HEK293 (cell line): ENCODE data around the gene TMEM150B.
A peak's percentile ranks its signal among the peaks of the same experiment; 100 is the strongest.

ENCODE experiments used
- KLF7 ChIP-seq: fragments of 450-650 bp; formaldehyde crosslinking; IDR thresholded peaks from 2 replicates; pipeline ENCODE4 v1.5.1; 2016; ENCODE audit warnings: missing biosample characterization, missing genetic modification characterization, borderline replicate concordance
- REPIN1 ChIP-seq: fragments of 450-650 bp; formaldehyde crosslinking; IDR thresholded peaks from 2 replicates; pipeline ENCODE4 v1.5.1; 2017; ENCODE audit warnings: missing biosample characterization, missing genetic modification characterization, low read depth
- ZEB2 ChIP-seq: fragments of 450-650 bp; formaldehyde crosslinking; IDR thresholded peaks from 2 replicates; pipeline ENCODE4 v1.5.1; 2016; ENCODE audit warnings: missing biosample characterization, missing genetic modification characterization
- ZFP3 ChIP-seq: fragments of 450-650 bp; formaldehyde crosslinking; IDR thresholded peaks from 2 replicates; pipeline ENCODE4 v1.5.1; 2016; ENCODE audit warnings: low read depth, missing biosample characterization, missing genetic modification characterization
- ZNF121 ChIP-seq: fragments of 450-650 bp; formaldehyde crosslinking; IDR thresholded peaks from 2 replicates; pipeline ENCODE4 v1.5.1; 2016; ENCODE audit warnings: missing biosample characterization, missing genetic modification characterization
- ZNF155 ChIP-seq: fragments of 450-650 bp; formaldehyde crosslinking; IDR thresholded peaks from 2 replicates; pipeline ENCODE4 v1.5.1; 2016; ENCODE audit warnings: missing biosample characterization, missing genetic modification characterization
- ZNF169 ChIP-seq: fragments of 450-650 bp; formaldehyde crosslinking; IDR thresholded peaks from 2 replicates; pipeline ENCODE4 v1.5.1; 2016; ENCODE audit warnings: missing biosample characterization, missing genetic modification characterization
- ZNF223 ChIP-seq: fragments of 450-650 bp; formaldehyde crosslinking; IDR thresholded peaks from 2 replicates; pipeline ENCODE4 v1.5.1; 2016; ENCODE audit warnings: missing biosample characterization, missing genetic modification characterization
- ZNF248 ChIP-seq: fragments of 450-650 bp; formaldehyde crosslinking; IDR thresholded peaks from 2 replicates; pipeline ENCODE4 v1.5.1; 2017; ENCODE audit warnings: missing biosample characterization, missing genetic modification characterization
- ZNF311 ChIP-seq: fragments of 450-650 bp; formaldehyde crosslinking; IDR thresholded peaks from 2 replicates; pipeline ENCODE4 v1.5.1; 2017; ENCODE audit warnings: missing biosample characterization, missing genetic modification characterization, borderline replicate concordance
- ZNF335 ChIP-seq: fragments of 450-650 bp; formaldehyde crosslinking; conservative IDR thresholded peaks from 2 replicates; pipeline ENCODE4 v1.5.1; 2016; ENCODE audit warnings: missing biosample characterization, missing genetic modification characterization
- ZNF423 ChIP-seq: fragments of 450-650 bp; formaldehyde crosslinking; IDR thresholded peaks from 2 replicates; pipeline ENCODE4 v1.5.1; 2016; ENCODE audit warnings: missing biosample characterization, missing genetic modification characterization
- ZNF473 ChIP-seq: fragments of 450-650 bp; formaldehyde crosslinking; IDR thresholded peaks from 2 replicates; pipeline ENCODE4 v1.5.1; 2017; ENCODE audit warnings: missing biosample characterization, missing genetic modification characterization
- ZNF529 ChIP-seq: fragments of 450-650 bp; formaldehyde crosslinking; IDR thresholded peaks from 2 replicates; pipeline ENCODE4 v1.5.1; 2017; ENCODE audit warnings: missing genetic modification characterization, missing biosample characterization; ENCODE audit not compliant: insufficient replicate concordance
- ZNF571 ChIP-seq: fragments of 450-650 bp; formaldehyde crosslinking; IDR thresholded peaks from 2 replicates; pipeline ENCODE4 v1.5.0; 2017; ENCODE audit warnings: missing biosample characterization, missing genetic modification characterization
- ZNF600 ChIP-seq: fragments of 450-650 bp; formaldehyde crosslinking; IDR thresholded peaks from 2 replicates; pipeline ENCODE4 v1.5.1; 2016; ENCODE audit warnings: missing biosample characterization, missing genetic modification characterization
- ZNF621 ChIP-seq: fragments of 450-650 bp; formaldehyde crosslinking; IDR thresholded peaks from 2 replicates; pipeline ENCODE4 v1.5.1; 2017; ENCODE audit warnings: missing biosample characterization, missing genetic modification characterization
- ZNF626 ChIP-seq: fragments of 450-650 bp; sonication (Bioruptor Pico); formaldehyde crosslinking; IDR thresholded peaks from 2 replicates; pipeline ENCODE4 v1.5.1; 2018; ENCODE audit warnings: missing biosample characterization, missing genetic modification characterization, inconsistent platforms
- ZNF660 ChIP-seq: fragments of 450-650 bp; IDR thresholded peaks from 2 replicates; pipeline ENCODE4 v1.5.1; 2018; ENCODE audit warnings: missing biosample characterization, mild to moderate bottlenecking, missing genetic modification characterization
- ZNF791 ChIP-seq: fragments of 450-650 bp; formaldehyde crosslinking; IDR thresholded peaks from 2 replicates; pipeline ENCODE4 v1.5.1; 2016; ENCODE audit warnings: missing biosample characterization, missing genetic modification characterization
- ZNF843 ChIP-seq: fragments of 450-650 bp; formaldehyde crosslinking; IDR thresholded peaks from 2 replicates; pipeline ENCODE4 v1.5.1; 2016; ENCODE audit warnings: missing biosample characterization, missing genetic modification characterization
- TF ChIP-seq, protein P1 (sequence below): fragments of 450-650 bp; formaldehyde crosslinking; optimal IDR thresholded peaks from 2 replicates; pipeline ENCODE3; 2016; ENCODE audit warnings: missing biosample characterization, mild to moderate bottlenecking, missing genetic modification characterization
- TF ChIP-seq, protein P2 (sequence below): fragments of 450-650 bp; formaldehyde crosslinking; IDR thresholded peaks from 2 replicates; pipeline ENCODE4 v1.5.1; 2016; ENCODE audit warnings: missing biosample characterization, missing genetic modification characterization
- TF ChIP-seq, protein P3 (sequence below): fragments of 450-650 bp; formaldehyde crosslinking; IDR thresholded peaks from 2 replicates; pipeline ENCODE4 v1.5.1; 2016; ENCODE audit warnings: missing biosample characterization, missing genetic modification characterization
- TF ChIP-seq, protein P4 (sequence below): fragments of 450-650 bp; formaldehyde crosslinking; conservative IDR thresholded peaks from 2 replicates; pipeline ENCODE4 v1.5.1; 2016; ENCODE audit warnings: low read depth, missing biosample characterization, missing genetic modification characterization
- TF ChIP-seq, protein P5 (sequence below): IDR thresholded peaks from 2 replicates; pipeline ENCODE4 v1.6.1; 2011; ENCODE audit warnings: mild to moderate bottlenecking, low read depth, low read length, borderline replicate concordance
- TF ChIP-seq, protein P6 (sequence below): fragments of 450-650 bp; formaldehyde crosslinking; IDR thresholded peaks from 2 replicates; pipeline ENCODE4 v1.5.1; 2016; ENCODE audit warnings: missing biosample characterization, missing genetic modification characterization

Gene TMEM150B

DNA sequence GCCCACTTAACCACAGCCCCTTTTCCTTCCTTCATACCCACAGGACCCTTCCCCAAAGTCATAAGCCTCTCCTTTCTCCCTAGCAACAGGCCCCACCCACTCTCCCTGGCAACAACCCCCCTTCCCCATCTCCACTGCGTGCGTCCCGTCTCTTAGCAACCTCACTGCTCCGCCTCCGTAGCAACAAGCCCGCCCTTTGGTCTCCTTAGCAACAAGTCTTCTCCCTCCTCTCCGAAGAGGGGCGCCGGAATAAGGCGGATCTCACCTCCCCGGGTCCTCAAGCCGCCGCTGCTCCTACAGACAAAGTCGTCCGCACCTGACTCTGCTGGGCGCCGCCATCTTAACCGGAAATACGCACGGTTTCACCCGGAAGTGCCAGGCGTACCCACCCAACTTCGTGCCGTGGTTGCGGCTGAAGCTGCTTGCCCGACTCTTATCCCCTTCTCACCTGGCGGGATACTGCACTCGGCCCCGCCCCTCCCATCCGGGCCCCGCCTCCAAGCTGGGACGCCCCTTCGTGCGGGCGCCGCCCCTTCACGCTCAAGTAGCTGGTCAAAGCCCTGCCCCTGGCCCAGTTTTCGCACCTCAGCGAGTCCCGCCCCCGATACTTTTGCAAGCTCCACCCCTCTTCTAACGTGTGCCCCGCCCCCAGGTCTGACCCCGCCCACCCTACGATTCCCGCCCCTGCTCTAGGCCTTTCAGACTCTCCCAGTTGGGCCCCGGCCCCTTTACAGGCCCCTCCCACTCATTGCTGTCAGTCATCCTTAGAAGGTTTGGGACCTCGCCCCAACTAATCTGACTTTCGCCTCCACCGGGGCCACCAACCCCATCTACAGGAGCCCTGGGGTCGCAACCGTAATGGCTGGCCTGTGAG, 45.1 kb downstream of the TMEM150B start, which contains the start of gene HSPBP1 (continued):
- TF ChIP-seq ZNF529 (tag by site-specific recombination): no peak
- no peak for TF ChIP-seq ZNF311
- TF ChIP-seq ZNF169 (tag by site-specific recombination): no peak
- TF ChIP-seq ZFP3 (tag by site-specific recombination): no peak
- TF ChIP-seq ZNF121 (tag by site-specific recombination): no peak
- TF ChIP-seq KLF7 (tag by site-specific recombination): peak; percentile 72; the same call in 1 of the 2 replicates
- peak; percentile 55 for TF ChIP-seq ZNF843 (tag by site-specific recombination)
- TF ChIP-seq ZNF473 (tag by site-specific recombination): no peak
- TF ChIP-seq ZNF248 (tag by site-specific recombination): no peak
- no peak for TF ChIP-seq ZNF571 (tag by site-specific recombination)
- no peak for TF ChIP-seq REPIN1 (tag by site-specific recombination)
- no peak for TF ChIP-seq ZNF155 (tag by site-specific recombination)
- TF ChIP-seq ZNF423 (tag by site-specific recombination): no peak
- TF ChIP-seq ZNF600 (tag by site-specific recombination): no peak
- TF ChIP-seq, protein P1, sequence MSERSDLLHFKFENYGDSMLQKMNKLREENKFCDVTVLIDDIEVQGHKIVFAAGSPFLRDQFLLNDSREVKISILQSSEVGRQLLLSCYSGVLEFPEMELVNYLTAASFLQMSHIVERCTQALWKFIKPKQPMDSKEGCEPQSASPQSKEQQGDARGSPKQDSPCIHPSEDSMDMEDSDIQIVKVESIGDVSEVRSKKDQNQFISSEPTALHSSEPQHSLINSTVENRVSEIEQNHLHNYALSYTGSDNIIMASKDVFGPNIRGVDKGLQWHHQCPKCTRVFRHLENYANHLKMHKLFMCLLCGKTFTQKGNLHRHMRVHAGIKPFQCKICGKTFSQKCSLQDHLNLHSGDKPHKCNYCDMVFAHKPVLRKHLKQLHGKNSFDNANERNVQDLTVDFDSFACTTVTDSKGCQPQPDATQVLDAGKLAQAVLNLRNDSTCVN (tag by site-specific recombination): peak; percentile 23
- TF ChIP-seq ZNF621: no peak
- TF ChIP-seq, protein P2, sequence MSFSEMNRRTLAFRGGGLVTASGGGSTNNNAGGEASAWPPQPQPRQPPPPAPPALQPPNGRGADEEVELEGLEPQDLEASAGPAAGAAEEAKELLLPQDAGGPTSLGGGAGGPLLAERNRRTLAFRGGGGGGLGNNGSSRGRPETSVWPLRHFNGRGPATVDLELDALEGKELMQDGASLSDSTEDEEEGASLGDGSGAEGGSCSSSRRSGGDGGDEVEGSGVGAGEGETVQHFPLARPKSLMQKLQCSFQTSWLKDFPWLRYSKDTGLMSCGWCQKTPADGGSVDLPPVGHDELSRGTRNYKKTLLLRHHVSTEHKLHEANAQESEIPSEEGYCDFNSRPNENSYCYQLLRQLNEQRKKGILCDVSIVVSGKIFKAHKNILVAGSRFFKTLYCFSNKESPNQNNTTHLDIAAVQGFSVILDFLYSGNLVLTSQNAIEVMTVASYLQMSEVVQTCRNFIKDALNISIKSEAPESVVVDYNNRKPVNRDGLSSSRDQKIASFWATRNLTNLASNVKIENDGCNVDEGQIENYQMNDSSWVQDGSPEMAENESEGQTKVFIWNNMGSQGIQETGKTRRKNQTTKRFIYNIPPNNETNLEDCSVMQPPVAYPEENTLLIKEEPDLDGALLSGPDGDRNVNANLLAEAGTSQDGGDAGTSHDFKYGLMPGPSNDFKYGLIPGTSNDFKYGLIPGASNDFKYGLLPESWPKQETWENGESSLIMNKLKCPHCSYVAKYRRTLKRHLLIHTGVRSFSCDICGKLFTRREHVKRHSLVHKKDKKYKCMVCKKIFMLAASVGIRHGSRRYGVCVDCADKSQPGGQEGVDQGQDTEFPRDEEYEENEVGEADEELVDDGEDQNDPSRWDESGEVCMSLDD (tag by site-specific recombination): peak; percentile 81; the same call in 1 of the 2 replicates
- TF ChIP-seq, protein P3, sequence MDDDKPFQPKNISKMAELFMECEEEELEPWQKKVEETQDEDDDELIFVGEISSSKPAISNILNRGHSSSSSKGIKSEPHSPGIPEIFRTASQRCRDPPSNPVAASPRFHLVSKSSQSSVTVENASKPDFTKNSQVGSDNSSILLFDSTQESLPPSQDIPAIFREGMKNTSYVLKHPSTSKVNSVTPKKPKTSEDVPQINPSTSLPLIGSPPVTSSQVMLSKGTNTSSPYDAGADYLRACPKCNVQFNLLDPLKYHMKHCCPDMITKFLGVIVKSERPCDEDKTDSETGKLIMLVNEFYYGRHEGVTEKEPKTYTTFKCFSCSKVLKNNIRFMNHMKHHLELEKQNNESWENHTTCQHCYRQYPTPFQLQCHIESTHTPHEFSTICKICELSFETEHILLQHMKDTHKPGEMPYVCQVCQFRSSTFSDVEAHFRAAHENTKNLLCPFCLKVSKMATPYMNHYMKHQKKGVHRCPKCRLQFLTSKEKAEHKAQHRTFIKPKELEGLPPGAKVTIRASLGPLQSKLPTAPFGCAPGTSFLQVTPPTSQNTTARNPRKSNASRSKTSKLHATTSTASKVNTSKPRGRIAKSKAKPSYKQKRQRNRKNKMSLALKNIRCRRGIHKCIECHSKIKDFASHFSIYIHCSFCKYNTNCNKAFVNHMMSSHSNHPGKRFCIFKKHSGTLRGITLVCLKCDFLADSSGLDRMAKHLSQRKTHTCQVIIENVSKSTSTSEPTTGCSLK (tag by site-specific recombination): no peak
- TF ChIP-seq, protein P4, sequence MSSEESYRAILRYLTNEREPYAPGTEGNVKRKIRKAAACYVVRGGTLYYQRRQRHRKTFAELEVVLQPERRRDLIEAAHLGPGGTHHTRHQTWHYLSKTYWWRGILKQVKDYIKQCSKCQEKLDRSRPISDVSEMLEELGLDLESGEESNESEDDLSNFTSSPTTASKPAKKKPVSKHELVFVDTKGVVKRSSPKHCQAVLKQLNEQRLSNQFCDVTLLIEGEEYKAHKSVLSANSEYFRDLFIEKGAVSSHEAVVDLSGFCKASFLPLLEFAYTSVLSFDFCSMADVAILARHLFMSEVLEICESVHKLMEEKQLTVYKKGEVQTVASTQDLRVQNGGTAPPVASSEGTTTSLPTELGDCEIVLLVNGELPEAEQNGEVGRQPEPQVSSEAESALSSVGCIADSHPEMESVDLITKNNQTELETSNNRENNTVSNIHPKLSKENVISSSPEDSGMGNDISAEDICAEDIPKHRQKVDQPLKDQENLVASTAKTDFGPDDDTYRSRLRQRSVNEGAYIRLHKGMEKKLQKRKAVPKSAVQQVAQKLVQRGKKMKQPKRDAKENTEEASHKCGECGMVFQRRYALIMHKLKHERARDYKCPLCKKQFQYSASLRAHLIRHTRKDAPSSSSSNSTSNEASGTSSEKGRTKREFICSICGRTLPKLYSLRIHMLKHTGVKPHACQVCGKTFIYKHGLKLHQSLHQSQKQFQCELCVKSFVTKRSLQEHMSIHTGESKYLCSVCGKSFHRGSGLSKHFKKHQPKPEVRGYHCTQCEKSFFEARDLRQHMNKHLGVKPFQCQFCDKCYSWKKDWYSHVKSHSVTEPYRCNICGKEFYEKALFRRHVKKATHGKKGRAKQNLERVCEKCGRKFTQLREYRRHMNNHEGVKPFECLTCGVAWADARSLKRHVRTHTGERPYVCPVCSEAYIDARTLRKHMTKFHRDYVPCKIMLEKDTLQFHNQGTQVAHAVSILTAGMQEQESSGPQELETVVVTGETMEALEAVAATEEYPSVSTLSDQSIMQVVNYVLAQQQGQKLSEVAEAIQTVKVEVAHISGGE (tag by site-specific recombination): peak; percentile 99
- TF ChIP-seq ZNF223 (tag by site-specific recombination): no peak
- no peak for TF ChIP-seq ZNF626 (tag by site-specific recombination)
- peak; percentile 89 for TF ChIP-seq ZNF335
- peak; percentile 86 for TF ChIP-seq ZEB2 (tag by site-specific recombination)
- TF ChIP-seq, protein P5, sequence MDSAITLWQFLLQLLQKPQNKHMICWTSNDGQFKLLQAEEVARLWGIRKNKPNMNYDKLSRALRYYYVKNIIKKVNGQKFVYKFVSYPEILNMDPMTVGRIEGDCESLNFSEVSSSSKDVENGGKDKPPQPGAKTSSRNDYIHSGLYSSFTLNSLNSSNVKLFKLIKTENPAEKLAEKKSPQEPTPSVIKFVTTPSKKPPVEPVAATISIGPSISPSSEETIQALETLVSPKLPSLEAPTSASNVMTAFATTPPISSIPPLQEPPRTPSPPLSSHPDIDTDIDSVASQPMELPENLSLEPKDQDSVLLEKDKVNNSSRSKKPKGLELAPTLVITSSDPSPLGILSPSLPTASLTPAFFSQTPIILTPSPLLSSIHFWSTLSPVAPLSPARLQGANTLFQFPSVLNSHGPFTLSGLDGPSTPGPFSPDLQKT: no peak
- TF ChIP-seq ZNF791 (tag by site-specific recombination): no peak
- TF ChIP-seq ZNF660 (tag by site-specific recombination): peak; percentile 74
- TF ChIP-seq, protein P6, sequence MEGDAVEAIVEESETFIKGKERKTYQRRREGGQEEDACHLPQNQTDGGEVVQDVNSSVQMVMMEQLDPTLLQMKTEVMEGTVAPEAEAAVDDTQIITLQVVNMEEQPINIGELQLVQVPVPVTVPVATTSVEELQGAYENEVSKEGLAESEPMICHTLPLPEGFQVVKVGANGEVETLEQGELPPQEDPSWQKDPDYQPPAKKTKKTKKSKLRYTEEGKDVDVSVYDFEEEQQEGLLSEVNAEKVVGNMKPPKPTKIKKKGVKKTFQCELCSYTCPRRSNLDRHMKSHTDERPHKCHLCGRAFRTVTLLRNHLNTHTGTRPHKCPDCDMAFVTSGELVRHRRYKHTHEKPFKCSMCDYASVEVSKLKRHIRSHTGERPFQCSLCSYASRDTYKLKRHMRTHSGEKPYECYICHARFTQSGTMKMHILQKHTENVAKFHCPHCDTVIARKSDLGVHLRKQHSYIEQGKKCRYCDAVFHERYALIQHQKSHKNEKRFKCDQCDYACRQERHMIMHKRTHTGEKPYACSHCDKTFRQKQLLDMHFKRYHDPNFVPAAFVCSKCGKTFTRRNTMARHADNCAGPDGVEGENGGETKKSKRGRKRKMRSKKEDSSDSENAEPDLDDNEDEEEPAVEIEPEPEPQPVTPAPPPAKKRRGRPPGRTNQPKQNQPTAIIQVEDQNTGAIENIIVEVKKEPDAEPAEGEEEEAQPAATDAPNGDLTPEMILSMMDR: no peak
